Transverse colon (tissue), 4 donors: ENCODE measurements around the gene DPP10. TPM values are rescaled to one million over a fixed set of nuclear protein-coding genes. Genes with fewer than 3 reads are reported as not detected.

Source experiments
- DNase-seq: peaks from one replicate; pipeline ENCODE4 v3.0.0-alpha.2; 2019
- H3K27ac ChIP-seq, 4 donors: fragments of 200-600 bp; sonication (generic); 2 replicates each; pipeline ENCODE4 v1.5.1; 2016 to 2018; ENCODE audit warnings: inconsistent platforms in 4 of 4
- H3K27me3 ChIP-seq: fragments of 200-600 bp; sonication (generic); 2 replicates; pipeline ENCODE4 v1.5.1; 2017; ENCODE audit warnings: inconsistent platforms
- H3K36me3 ChIP-seq, 4 donors: fragments of 200-600 bp; sonication (generic); 2 replicates each; pipeline ENCODE4 v1.5.1; 2017 to 2019; ENCODE audit warnings: inconsistent platforms in 4 of 4
- H3K4me1 ChIP-seq, 4 donors: fragments of 200-600 bp; sonication (generic); 2 replicates each; pipeline ENCODE4 v1.5.1; 2017 to 2020; ENCODE audit warnings: inconsistent platforms in 4 of 4
- H3K4me3 ChIP-seq, 4 donors: fragments of 200-600 bp; sonication (generic); 1 replicate in 1 of 4; 2 replicates in 3 of 4; pipeline versions ENCODE4 v1.5.1 to v1.6.1; 2017 to 2019; ENCODE audit warnings: inconsistent platforms in 4 of 4
- H3K9me3 ChIP-seq, 2 donors: fragments of 200-600 bp; sonication (generic); 2 replicates each; pipeline ENCODE4 v1.5.1; 2017 to 2019; ENCODE audit warnings: inconsistent platforms in 2 of 2
- CTCF ChIP-seq, 5 experiments: fragments of 200-600 bp in 3 of 5; fragments of 450-650 bp in 2 of 5; sonication (generic) in 3 of 5; IDR thresholded peaks; 1 replicate in 2 of 5; 2 replicates in 3 of 5; pipeline ENCODE4 v1.5.1; 2016 to 2017; ENCODE audit warnings: antibody characterized with exemption in 5 of 5, inconsistent platforms in 3 of 5, mild to moderate bottlenecking in 2 of 5, moderate library complexity in 1 of 5
- EP300 ChIP-seq: sonication (generic); formaldehyde crosslinking; IDR thresholded peaks from one replicate; pipeline ENCODE4 v1.6.1; 2017; ENCODE audit warnings: antibody characterized with exemption, low read depth
- POLR2A ChIP-seq: fragments of 450-650 bp; IDR thresholded peaks from one replicate; pipeline ENCODE4 v1.6.1; 2016; ENCODE audit warnings: antibody characterized with exemption, mild to moderate bottlenecking, moderate library complexity
- POLR2AphosphoS5 ChIP-seq, 3 donors: sonication (generic); formaldehyde crosslinking; IDR thresholded peaks; one replicate each; pipeline ENCODE4 v1.6.1; 2016; ENCODE audit warnings: antibody characterized with exemption in 3 of 3
- WGBS, 2 donors: methylation state at CpG; one replicate each; pipeline ENCODE4 v1.1.5; 2018; ENCODE audit warnings: low coverage in 1 of 2; 5-methylcytosine and 5-hydroxymethylcytosine counted together
- in situ Hi-C, 4 donors: fragments of 200-750 bp; cut with MboI; loops; one replicate each; pipeline versions ENCODE4 v1.15.0 to v1.15.1; 2017; ENCODE audit warnings: low sequenced_read_pairs in 3 of 4, low pct_ligation_motif_present in 1 of 4, low pct_unique_long_range_greater_than_20kb in 1 of 4
- intact Hi-C: fragments of 100-400 bp; cut with DNase I; formaldehyde crosslinking; loops from one replicate; pipeline ENCODE4 v1.15.1; 2023; ENCODE audit warnings: low total_unique reads
- total RNA-seq, 4 donors: library from RNA; depleted of rRNA; stranded (reverse); fragments of >200 nt; gene quantifications; one replicate each; pipeline ENCODE4 v1.1.0, GENCODE V29; 2016

The DPP10 gene
- total RNA-seq, 4 donors from 2014 or later, result 3.4 to 8.4 (median 7.0) TPM

- in situ Hi-C loops, result no loop called here
- no peaks in the 10 kb centered on the region for H3K9me3 ChIP-seq
- intact Hi-C loops, result no loop called here
- H3K27ac ChIP-seq, result no peak overlapping the region
- no peaks in the 10 kb centered on the region for H3K27me3 ChIP-seq
- no peak overlapping the region for H3K4me3 ChIP-seq
- TF ChIP-seq CTCF (IDR thresholded peaks at IDR 0.05) (no peak), EP300 (no peak), POLR2AphosphoS5 (IDR thresholded peaks at IDR 0.05) (no peak), POLR2A (no peak)
- no peaks in the 10 kb centered on the region for H3K4me1 ChIP-seq
- DNase-seq, result no peak
- 38 to 56% methylated on average over 3 of the region's 3 CpGs for WGBS, 2 donors
- no peaks in the 10 kb centered on the region for H3K36me3 ChIP-seq
Measured at GRCh38 chr2:114940785-114941458, 498.5 kb downstream of the DPP10 start.

- in situ Hi-C loops, result no loop called here
- no peak for DNase-seq
- Histone ChIP-seq H3K4me1 (no peaks in the 10 kb centered on the region), H3K27me3 (no peaks in the 10 kb centered on the region), H3K27ac (no peak overlapping the region), H3K36me3 (no peaks in the 10 kb centered on the region), H3K4me3 (no peak overlapping the region), H3K9me3 (no peaks in the 10 kb centered on the region)
- TF ChIP-seq POLR2A, result no peak
- no peak for TF ChIP-seq EP300
- TF ChIP-seq CTCF (IDR thresholded peaks at IDR 0.05), result no peak
- TF ChIP-seq POLR2AphosphoS5 (IDR thresholded peaks at IDR 0.05), result no peak
- intact Hi-C loops, result no loop called here
- 79% methylated on average over 2 of the region's 2 CpGs; no CpG with 5 or more reads in 1 of the 2 donors for WGBS, 2 donors
Measured at GRCh38 chr2:114949228-114949804, 506.9 kb downstream of the DPP10 start.

GRCh38 chr2:114960389-114960788 is 517.9 kb downstream of the DPP10 start:
- no peak overlapping the region for H3K27ac ChIP-seq
- H3K4me1 ChIP-seq, result no peaks in the 10 kb centered on the region
- DNase-seq, result no peak
- no peaks in the 10 kb centered on the region for H3K27me3 ChIP-seq
- TF ChIP-seq EP300 (no peak), CTCF (IDR thresholded peaks at IDR 0.05) (no peak), POLR2A (no peak), POLR2AphosphoS5 (IDR thresholded peaks at IDR 0.05) (no peak)
- no peaks in the 10 kb centered on the region for H3K36me3 ChIP-seq
- H3K4me3 ChIP-seq, result no peak overlapping the region
- in situ Hi-C loops (no loop called here), intact Hi-C loops (no loop called here)
- 75 to 87% methylated on average over 5 of the region's 5 CpGs for whole genome bisulfite sequencing, 2 donors
- no peaks in the 10 kb centered on the region for H3K9me3 ChIP-seq

GRCh38 chr2:114962532-114962931 is 520.1 kb downstream of the DPP10 start:
- DNase-seq, result no peak
- no peaks in the 10 kb centered on the region for H3K4me1 ChIP-seq
- no peak for TF ChIP-seq CTCF (IDR thresholded peaks at IDR 0.05)
- TF ChIP-seq POLR2A, result no peak
- TF ChIP-seq POLR2AphosphoS5 (IDR thresholded peaks at IDR 0.05), result no peak
- TF ChIP-seq EP300, result no peak
- no peaks in the 10 kb centered on the region for H3K27me3 ChIP-seq
- in situ Hi-C loops, result no loop called here
- no peak overlapping the region for H3K27ac ChIP-seq
- intact Hi-C loops, result no loop called here
- no peak overlapping the region for H3K4me3 ChIP-seq
- 83% methylated on average over 3 of the region's 3 CpGs for WGBS, 2 donors
- no peaks in the 10 kb centered on the region for H3K36me3 ChIP-seq
- no peaks in the 10 kb centered on the region for H3K9me3 ChIP-seq
